Esophagus mucosa (tissue), 1 donor: Measurements from ENCODE around the gene CYP4F8. TPM values are rescaled to one million over a fixed set of nuclear protein-coding genes. Genes with fewer than 3 reads are reported as not detected.

Experiments used
- ATAC-seq: fragments of 200-7000 bp; cut with Tn5 transposase; one replicate; pipeline ENCODE4 v1.9.1; 2020
- total RNA-seq: library from RNA; stranded (reverse); gene quantifications from one replicate; pipeline ENCODE4 v1.2.4, GENCODE V29; 2023
- donor health status: DM: yes; HTN: yes; CAD: no.

The CYP4F8 gene
- total RNA-seq, 1 donor from 2014 or later = not detected

DNA sequence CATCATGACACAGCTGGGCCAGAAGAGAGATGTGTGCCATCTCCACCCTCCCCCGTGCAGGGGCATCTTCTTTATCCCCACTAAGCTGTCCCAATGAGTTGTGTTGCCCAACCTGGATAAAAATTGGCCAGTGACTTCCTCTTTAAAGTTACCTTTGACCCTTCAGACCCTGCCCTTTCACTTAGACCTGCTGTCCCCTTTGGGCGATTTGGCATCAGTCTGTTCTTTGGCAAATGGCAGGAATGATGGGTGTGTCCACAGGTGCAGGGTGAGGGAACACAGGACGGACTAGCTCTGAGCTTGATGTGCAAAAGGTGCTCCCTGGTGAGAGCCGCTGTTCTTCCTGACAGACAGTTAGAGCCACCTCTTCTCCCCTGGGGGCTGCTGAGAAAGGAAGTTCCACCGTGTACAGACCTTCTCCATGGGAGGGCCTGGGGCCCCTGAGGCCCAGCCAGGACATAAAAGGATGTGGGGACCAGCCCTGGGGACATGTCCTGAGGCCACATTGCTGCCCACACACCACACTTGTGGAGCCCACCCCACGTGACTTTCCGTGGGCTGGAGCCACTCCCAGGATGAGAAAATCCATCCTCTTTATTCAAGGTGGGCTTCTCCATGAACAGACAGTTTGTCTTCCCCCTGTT lies 1.7 kb downstream of the CYP4F8 start:
- ATAC-seq = no peak

DNA sequence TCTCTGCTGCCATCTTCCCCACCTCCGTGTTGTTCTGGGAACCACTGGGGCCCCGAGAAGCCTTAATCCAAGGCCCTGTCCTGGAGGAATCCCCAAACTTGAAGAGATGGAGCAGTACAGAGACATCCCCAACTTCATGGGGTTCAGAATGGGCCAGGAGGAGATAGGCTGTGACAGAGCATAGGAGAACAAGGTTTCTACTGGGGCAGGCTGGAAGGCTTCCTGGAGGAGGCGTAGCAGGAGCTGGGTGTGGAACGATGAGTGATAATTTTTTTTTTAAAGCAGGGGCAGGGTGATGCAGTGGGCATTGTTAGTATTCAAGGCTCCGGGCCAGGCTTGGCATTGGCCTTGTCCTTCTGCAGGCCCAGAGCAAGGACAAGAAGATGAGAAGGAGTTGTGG lies 3.3 kb downstream of the CYP4F8 start:
- ATAC-seq = no peak

DNA sequence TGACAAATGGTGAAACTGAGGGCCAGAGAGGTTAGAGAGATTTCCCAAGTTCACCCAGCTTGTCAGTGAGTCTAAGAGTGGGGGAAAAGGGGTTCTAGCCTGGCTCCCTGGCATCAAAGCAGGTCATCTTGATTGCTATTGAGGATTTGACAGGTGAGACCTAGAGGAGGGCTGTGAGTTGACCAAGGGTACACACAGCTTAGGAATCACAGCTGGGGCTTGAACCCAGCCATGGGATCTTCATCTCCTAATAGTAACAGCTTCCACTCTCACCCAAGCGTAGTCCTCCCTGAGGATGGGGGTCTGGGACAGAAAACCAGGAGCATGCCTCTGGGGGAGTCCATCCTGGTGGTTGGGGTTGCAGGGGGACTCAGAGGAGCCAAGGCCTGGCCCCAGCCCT lies 6.8 kb downstream of the CYP4F8 start:
- no peak for ATAC-seq

DNA sequence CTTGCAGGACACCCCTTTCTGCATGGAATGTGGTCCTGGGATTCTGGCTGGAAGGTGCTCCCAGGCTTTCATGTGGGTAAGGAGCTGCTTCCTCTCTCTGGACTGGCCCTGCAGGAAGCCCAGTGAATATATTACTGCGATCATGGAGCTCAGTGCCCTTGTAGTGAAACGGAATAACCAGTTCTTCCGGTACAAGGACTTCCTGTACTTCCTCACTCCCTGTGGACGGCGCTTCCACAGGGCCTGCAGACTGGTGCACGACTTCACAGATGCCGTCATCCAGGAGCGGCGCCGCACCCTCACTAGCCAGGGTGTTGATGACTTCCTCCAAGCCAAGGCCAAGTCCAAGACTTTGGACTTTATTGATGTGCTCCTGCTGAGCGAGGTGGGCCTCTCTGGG lies 8.0 kb downstream of the CYP4F8 start:
- peak; percentile 86 for ATAC-seq

DNA sequence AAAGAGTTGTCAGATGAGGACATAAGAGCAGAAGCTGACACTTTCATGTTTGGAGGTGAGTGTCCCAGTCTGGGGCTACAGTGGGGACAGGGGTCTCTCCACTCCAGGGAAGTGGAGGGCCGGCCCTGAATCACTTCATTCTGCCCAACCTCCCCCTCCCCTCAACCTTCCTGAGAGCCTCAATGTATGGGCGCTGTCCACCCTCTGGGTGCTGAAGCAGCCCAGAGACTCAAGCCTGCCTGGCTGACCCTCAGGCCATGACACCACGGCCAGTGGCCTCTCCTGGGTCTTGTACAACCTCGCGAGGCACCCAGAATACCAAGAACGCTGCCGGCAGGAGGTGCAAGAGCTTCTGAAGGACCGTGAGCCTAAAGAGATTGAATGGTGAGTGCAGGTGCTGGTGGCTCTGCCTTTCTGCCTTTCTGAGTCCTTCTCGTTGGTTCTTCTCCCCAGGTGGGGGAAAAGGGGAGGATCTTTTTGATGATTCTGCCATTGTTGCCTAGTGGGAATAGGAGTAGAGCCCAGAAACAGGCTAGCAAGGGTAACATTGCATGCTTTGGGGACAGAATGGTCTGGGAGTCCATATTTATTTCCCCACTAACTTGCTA lies 8.8 kb downstream of the CYP4F8 start:
- ATAC-seq = peak; percentile 52

DNA sequence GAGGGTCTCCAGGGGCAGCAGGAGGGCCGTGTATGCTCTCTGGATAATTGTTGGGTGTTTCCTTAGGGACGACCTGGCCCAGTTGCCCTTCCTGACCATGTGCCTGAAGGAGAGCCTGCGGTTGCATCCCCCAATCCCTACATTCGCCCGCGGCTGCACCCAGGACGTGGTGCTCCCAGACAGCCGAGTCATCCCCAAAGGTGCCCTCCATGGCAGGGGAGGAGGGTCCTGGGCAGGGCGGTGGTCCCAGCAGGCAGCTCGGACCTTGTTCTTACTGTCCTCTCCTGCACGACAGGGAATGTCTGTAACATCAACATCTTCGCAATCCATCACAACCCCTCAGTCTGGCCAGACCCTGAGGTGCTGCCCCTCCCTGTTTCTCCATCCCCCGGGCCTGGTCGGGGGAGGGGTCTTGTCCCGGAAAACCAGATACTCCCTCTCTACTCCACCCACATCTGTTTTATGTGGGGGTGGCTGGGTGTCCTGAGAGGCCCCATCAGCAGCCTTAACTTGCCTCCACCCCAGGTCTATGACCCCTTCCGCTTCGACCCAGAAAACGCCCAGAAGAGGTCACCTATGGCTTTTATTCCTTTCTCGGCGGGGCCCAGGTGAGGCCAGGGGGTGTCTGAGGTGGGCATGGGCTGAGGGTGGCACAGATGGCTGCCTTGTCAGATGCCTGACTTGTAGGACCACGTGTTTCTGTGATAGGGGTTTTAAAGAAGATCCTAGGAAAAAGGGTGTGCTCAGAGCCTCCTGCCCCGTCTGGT lies 13.4 kb downstream of the CYP4F8 start:
- ATAC-seq = no peak

DNA sequence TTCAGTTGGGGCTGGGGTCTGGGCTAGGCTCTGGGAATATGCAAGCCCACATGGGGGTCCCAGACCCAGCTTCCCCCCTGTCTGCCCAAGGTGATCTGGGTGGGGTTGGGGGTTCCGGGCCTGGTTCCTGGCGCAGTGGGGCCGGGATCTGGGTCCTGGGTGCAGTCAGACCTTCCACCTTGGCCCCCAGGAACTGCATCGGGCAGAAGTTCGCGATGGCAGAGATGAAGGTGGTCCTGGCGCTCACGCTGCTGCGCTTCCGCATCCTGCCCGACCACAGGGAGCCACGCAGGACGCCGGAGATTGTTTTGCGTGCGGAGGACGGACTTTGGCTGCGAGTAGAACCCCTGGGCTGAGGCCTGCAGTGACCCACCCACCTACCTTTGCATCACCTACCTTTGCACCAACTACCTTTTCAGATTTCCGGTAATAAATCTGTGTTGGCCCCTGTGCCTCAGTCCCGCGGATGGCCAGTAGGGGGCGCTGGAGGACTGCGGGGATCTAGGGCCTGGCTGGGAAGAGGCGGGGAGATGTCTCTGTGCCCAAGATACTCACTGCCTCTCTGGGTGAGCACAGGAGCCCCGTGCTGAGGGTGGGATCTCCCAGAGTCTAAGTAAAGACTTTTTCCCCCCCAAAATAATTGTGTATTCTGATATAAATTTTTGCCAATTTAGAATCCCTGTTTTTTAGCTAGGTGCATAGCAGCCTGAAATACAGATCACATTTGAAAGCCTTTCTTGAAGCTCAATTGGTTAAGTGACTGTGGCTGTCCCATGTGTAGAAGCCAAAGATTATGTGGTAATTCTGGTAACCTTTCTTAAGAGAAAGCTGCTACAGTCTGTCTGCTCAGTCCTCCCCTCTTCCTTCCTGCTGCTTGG lies 14.2 kb downstream of the CYP4F8 start:
- peak; percentile 94 for ATAC-seq

DNA sequence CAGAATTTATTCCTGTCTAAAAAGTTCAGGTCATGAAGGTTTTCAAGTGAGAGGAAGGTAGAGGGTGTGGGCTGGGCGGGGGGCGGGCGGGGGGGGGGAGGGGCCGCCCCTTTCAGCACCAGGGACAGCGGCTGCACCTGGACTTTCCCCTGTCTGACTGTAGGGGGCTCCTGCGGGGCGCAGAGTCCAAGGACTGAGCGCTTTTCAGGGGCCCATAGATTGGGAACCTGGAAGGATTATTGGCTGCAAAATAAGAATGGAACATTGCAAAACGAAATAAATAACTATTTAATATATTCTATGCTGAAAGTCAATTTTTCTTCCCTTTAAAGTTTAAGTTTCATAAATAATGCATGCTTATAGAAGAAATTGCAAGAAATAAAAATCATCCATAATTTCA lies 16.8 kb downstream of the CYP4F8 start:
- peak; percentile 35 for ATAC-seq

DNA sequence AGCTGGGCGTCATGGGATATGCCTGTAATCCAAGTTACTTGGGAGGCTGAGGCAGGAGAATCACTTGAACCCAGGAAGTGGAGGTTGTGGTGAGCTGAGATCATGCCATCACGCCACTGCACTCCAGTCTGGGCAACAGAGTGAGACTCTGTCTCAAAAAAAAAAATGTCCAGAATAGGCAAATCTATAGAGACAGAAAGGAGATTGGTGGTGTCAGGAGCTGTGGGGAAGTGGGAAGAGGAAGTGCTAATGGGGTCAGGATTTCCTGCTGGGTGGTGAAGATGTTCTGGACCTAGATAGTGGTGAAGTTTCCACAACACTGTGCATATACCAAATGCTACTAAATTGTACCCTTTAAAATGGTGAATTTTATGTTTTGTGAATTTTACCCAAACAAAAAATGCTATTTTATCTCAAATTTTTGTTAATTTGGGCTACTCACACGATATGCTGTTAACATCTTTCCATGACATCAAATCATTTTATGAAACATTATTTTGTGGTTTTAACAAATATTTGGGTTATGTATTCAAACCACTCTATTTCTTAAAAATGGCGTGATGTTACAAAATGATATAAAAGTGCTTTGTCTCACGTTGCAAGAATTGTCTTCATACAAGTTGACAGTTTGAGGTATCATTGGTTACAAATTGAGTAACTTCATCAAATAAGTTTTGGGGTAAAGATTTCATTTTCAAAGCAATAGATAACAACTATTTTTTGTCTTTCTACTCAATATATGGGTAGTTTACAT lies 18.2 kb downstream of the CYP4F8 start:
- no peak for ATAC-seq

DNA sequence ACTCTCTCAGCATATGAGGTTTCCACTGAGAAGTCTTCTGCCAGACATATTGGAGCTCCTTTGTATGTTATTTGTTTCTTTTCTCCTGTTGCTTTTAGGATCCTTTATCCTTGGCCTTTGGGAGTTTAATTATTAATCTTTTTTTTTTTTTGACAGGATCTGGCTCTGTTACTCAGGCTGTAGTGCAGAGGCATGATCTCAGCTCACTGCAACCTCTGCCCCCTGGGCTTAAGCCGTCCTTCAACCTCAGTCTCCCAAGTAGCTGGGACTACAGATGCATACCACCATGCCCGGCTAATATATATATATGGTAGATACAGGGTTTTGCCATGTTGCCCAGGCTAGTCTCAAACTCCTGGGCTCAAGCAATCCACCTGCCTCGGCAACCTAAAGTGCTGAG lies 19.1 kb downstream of the CYP4F8 start:
- no peak for ATAC-seq

DNA sequence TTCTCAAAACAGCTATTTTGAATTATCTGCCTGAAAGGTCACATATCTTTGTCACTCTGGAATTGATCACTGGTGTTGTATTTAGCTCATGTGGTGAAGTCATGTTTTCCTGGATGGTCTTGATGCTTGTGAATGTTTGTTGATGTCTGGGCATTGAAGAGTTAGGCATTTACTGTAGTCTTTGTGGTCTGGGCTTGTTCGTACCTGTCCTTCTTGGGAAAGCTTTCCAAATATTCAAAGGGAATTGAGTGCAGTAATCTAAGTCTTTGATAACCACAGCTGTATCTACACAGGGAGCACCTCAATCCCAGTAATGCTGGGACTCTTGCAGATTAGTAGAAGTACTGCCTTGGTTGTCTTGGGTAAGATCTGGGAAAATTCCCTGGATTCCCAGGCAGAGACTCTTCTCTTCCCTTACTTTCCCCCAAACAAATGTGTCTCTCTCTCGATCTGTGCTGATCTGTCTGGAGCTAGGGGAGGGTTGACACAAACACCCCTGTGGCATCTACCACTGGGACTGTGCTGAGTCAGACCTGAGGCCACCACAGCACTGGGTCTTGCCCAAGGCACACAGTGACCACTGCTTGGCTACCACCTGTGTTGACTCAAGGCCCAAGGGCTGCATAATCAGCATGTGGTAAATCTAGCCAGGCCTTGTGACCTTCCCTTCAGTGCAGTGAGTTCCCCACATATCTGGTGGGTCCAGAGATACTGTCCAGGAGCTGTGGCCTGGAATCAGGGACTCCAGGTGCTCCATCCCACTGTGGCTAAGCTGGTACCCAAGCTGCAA lies 20.2 kb downstream of the CYP4F8 start:
- ATAC-seq = no peak

DNA sequence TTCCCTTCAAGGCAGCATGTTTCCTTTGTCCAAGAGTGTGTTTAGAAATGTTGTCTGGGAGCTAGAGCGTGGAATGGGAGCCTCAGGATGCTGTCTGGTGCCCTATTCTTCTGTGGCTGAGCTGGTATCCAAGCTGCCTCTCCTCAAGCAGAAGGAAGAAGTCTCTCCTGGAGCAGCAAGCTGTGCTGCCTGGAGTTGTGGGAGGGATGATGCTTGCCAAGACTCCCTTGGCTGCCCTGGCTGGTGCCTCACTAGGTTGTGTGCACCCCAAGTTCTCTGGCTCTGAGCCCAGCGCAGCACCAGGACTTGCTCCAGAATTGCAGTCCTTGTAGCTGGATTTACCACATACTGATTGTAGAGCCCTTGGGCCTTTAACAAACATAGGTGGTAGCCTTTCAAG lies 21.0 kb downstream of the CYP4F8 start:
- ATAC-seq = no peak

DNA sequence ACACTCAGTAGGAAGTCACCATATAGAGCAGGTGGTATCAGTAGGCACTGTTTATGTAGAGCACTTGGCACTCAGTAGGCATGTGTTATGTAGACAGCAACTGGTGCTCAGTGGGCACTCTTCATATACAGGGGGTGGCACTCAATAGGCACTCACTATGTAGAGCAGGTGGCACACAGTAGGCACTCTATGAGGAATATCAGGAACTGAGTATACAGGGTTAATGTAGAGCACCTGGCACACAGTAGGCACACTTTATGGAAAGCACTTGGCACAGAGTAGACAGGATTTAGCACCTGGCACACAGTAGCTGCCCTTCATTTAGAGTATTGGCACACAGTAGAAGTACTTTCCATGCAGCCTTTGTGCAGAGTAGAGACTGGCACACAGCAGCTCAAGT lies 24.6 kb downstream of the CYP4F8 start:
- ATAC-seq = no peak

DNA sequence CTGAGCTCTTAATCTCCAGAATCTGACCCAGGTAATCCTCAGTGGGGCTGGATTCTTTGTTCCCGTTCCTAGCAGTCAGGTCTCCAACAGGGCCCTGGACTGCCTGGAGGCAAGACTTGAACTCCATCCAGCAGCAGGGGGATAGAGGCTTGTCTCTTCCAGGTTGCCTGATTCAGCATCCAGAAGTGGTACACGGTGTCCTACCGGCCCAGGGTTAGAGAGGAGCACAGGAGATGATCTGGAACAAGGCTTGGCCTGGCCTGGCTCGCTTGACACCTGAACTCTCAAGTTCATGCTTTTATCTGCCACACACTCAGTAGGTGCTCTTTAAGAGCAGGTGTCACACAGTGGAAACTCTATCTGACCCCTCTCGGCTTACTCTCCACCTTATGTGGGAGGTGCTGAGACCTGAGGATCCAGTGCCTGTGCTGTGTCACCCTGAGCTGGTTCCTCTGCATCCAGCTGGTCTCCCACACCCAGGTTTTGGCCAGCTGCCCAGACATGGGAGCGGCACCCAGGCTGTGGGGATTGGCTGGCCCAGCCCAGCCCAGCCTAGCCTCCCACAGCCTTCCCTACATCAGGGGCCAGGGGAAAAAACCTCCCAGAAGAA lies 25.4 kb downstream of the CYP4F8 start, which contains the start of gene CYP4F3:
CYP4F3 (plus strand) TSS at position 604 of the 610 bp plus-strand sequence. CDS start 519 bp downstream, outside the sequence.
- peak; percentile 96 for ATAC-seq

DNA sequence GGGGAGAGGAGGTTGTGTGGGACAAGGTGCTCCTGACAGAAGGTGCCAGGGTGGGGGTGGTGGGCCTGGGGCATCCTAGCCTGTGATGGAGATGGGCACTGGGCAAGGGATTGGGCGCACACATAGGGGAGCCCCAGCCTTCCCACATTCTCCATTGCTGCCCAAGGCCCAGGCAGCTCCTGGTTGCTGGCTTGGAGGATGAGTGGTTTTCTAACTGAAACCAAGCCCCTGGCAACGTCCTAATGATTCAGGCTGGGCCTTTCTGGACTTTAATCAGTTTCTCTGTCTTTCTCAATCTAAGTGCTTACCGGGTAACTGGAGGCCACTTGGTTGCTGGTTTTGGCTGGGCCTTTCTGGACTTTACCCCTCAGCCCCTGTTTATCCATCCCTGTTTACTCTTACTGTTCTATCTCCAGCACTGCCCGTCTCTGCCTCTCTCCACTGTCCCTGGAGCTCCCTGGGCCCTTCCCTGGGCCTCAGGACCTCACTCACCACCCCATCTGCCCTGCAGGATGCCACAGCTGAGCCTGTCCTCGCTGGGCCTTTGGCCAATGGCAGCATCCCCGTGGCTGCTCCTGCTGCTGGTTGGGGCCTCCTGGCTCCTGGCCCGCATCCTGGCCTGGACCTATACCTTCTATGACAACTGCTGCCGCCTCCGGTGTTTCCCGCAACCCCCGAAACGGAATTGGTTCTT lies 26.0 kb downstream of the CYP4F8 start:
- peak; percentile 48 for ATAC-seq

DNA sequence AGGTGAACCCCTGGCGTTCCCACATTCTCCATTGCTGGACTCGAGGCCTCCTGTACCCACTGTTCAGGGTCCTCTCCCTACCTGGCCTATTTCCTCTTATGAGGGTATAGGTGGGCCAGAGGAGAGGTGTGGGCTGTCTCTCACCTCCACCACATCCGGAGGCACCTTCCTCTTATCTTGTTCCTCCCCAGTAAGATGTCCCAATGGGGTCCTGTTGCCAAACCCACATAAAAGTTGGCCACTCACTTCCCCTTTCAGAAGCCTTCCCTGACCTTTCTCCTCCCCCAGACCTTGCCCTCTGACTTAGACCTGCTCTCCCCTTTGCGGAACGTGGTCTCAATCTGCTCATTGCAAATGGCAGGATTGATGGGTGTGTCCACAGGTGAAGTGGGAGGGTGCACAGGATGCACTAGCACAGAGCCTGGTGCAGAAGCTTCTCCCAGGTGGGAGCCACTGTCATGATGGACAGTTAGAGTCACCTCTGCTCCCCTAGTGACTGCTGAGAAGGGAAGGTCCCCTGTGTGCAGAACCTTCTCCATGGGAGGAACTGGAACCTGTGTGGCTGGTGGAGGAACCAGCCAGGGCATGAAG lies 27.0 kb downstream of the CYP4F8 start:
- ATAC-seq = no peak

DNA sequence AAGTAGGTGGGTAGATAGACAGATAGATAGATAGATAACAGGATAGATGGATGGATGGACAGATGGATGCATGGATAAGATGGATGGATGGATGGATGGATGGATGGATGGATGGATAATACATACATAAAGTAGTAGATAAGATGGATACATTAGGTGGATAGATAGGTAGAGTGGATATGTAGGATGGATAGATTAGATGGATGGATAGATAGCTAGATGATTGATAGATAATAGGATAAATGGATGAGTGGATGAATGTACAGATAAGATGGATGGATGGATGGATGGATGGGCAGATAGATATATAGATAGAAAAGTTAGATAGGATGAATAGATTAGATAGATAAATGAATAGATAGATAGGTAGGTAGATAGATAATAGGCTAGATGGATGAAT lies 27.8 kb downstream of the CYP4F8 start:
- ATAC-seq = no peak

DNA sequence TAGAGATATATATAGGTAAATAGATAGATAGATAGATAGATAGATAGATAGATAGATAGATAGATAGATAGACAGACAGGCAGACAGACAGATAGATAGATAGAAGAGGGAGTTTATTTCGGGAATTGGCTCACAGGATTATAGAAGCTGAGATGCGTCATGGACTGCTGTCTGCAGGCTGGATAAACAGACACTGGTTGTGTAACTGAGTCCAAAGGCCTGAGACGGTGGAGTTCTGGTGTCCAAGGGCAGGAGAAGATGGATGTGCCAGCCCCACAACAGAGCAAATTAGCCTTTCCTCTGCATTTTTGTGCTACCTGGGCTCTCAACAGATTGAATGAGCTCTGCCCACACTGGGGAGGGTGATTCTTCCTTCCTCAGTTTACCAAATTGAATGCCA lies 28.4 kb downstream of the CYP4F8 start:
- no peak for ATAC-seq

DNA sequence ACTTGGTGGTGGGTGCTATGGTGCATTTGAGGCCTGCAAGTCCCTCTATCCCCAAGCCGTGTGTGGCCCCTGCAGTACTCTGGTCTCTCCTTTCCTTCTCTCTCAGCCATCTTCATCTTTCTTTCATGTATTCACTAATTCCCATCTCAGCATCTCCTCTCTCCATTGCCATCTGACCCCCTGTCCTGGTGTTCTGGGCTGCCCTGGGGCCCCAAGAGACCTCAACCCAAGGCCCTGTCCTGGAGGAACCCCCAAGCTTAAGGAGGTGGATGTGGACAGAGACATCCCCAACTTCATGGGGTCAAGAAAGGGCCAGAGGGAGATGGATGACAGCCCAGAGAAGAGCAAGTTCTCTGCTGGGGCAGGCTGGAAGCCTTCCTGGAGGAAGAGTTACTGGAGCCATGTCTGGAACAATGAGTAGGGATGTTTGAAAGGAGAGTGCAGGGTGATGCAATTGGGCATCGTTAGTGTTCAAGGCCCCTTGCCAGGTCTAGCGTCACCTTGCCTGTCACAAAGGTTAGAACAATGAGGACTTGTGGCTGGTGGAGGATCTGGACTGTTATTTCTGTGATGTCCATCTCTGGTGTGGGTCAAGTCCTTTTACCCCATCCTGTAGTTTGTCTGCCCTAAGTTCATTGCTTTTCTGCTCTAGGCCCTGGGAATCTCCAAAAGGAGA lies 29.2 kb downstream of the CYP4F8 start:
- ATAC-seq = no peak
